CD4-positive, alpha-beta T cell treated with Interleukin-17A for 1 hour (primary cell): ENCODE data around the gene MPPED2.

Source experiments
- DNase-seq: peaks from one replicate; pipeline ENCODE4 v3.0.0-alpha.2; 2020

MPPED2 gene

DNA sequence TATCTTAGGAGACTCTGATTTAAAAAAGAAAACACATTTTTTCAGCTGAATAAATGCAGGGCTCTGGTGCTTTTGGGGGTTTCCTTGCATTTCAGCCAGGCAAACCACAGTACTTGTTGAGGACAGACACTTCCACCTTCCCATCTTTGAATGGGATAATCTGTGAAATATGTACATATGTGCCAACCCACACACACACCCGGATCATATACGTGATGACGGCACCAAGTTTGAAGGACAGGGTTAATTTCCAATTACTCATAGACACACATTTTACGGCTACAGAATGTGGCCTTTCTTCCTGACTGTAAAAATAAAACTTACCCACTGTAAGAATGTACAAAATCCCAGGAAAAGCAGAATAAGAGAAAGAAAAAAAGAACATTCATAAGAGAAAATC, 104.4 kb downstream of the MPPED2 start:
- DNase-seq = no peak

- DNase-seq = no peak
Observed at GRCh38 chr11:30481330-30481729, 104.8 kb downstream of the MPPED2 start.

DNA sequence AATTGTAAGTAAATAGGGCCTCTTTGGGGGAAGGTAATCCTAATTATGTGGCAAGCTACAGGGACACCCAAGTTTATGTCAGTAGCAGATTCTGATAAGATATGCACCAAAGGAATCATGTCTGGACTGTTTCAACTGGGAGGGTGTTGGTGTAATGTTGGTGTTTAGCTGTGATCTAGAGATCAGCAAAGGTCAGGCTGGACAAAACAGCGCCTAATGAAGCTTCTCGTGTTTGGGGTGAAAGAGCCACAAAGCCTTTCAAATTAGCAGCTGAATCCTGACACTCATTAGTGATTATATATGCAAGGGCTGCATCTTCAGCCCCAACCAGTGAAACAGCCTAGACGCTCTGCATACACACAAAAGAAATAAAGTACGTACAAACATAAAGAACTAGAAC, 106.3 kb downstream of the MPPED2 start:
- no peak for DNase-seq

DNA sequence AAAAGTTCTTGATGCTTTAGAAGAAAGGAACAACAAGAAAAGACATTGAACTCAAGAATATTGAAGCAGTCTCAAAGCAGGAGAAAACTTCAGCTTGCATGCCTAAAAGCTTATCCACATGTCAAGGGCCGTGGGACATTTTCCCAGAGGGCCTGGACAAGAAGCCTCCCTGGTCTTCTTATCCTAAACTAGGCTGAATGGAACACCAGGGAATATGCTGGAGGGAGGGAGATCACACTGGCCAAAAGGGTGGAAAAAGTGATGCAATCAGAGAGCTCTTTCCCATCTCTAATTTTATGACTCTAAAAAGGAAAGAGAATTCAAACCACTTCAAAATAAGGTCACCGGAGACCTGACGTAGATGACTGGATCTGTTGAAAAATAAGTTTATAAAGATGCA, 107.2 kb downstream of the MPPED2 start:
- DNase-seq = no peak

GRCh38 chr11:30477061-30477460, 109.1 kb downstream of the MPPED2 start:
- DNase-seq = no peak

- no peak for DNase-seq
Observed at GRCh38 chr11:30474151-30474954, 111.8 kb downstream of the MPPED2 start.

DNA sequence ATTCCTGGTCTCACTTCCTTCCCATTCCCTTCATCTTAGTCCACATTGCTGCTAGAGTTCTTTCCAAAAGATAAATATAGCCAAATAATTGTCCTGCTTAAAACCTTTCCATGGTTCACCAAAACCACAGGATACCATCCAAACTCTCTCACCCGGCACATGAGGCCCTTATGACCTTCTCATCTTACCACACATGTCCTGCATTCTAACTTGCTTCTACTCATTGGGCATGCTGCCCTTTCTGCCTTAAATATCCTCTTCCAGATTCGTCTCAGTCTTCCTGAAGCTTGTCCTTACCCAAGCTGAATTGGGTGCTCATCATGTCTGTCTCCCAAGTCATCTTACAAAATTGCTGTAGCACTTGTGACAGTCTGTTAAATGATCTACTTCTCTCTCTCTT, 114.9 kb downstream of the MPPED2 start:
- no peak for DNase-seq

GRCh38 chr11:30468881-30469280, 117.3 kb downstream of the MPPED2 start:
- no peak for DNase-seq

GRCh38 chr11:30467176-30467575, 119.0 kb downstream of the MPPED2 start:
- DNase-seq = no peak

DNA sequence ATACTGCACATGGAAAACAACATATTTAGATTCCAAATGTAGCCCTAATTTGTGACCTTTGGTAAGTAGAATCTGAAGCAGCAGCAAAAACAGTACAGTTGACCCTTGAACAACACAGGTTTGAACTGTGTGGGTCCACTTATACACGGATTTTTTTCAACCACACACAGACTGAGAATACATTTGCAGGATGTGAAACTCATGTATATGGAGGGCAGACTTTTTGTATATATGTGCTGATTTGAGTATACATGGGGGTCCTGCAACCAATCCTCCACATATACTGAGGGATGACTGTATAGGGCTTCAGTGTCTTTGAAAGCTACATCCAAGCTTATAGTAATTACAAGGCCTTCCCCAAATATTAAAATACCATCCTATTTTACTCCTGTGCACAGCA, 120.5 kb downstream of the MPPED2 start:
- no peak for DNase-seq

DNA sequence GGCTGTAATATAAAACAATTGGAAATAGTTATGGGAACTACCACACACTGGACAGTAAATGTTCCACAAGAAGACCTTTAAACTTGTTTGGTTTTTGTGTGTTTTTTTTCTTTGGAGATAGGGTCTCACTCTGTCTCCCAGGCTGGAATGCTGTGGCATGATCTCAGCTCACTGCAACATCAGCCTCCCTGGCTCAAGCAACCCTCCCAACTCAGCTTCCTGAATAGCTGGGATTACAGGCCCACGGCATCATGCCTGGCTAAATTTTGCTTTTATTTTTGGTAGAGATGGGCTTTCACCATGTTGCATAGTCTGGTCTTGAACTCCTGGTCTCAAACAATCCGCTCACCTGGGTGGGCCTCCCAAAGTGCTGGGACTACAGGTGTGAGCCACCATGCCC, 121.0 kb downstream of the MPPED2 start:
- no peak for DNase-seq

DNA sequence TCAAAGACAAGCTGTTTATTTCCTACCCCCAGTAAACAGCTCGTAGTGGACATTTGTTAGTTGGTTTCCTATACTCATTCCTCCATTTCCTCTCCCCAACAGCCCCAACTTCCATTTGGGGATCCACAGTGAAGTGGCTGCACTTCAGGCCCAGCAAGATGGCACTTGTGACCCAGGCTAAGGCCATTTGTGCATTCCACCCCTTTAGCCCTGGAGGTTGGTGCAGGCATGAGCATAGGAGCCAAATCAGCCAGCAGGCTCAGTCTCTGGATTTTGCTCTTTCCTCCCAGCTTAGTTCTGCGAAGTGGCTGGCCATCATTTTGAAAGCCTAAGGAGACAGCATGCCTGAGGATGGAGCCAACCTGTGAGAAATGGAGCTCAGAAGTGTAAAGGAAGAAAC, 122.9 kb downstream of the MPPED2 start:
- DNase-seq = no peak

DNA sequence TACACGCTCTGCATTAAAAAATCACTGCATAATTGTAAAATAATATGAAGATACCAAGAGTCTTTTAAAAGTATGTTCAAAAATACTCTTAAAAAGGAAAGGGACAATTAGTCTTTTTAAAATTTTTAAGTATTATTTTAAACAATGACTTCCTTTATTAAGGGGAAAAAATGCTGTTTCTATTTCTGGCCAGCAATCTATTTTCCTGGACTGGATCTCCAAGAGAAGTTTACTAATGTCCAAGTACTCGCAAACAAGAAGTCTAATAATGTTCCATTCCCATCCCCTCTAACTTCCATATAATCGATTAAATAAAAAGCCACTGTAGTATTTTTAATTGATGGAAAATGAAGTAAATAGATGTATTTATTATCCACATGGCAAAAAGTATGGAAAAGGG, 123.7 kb downstream of the MPPED2 start:
- no peak for DNase-seq

DNA sequence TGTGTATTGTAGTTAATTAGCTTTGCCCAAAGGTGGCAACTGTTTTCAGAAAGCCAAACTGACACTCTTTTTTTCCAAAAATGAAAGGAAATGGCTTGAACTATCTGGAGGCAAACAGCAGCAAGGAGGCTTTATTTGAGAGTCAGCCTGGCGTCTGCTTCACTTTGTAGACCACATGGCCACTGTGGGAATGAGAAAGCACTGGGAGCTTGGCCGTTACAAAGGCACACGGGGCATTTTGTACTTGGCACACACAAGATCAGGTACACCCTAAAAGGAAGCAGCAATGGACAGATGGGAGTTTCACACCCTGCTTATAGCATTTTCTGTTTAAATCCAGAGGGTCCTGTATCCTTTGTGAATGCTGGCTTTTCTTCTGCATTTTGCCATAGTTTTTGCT, 126.3 kb downstream of the MPPED2 start:
- no peak for DNase-seq

DNA sequence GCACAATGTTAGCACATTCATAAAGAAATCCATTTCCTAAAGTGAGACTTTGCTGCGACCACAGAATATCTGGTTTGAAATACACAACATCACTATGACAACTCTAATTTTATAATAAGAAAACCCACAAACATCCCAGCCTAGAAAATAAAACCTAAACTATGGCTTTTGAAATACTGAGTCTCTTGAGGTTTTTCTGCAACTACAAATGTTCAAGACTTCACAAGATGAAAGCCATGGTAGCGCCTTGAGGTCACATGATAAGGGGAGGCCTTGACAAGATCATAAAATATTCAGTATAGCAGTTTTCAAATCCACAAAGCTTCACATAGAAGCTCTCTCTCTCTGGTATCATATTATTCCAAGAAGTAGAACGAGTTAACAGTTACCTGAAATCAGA, 126.8 kb downstream of the MPPED2 start:
- DNase-seq = no peak

GRCh38 chr11:30458541-30458940, 127.6 kb downstream of the MPPED2 start:
- DNase-seq = no peak

DNA sequence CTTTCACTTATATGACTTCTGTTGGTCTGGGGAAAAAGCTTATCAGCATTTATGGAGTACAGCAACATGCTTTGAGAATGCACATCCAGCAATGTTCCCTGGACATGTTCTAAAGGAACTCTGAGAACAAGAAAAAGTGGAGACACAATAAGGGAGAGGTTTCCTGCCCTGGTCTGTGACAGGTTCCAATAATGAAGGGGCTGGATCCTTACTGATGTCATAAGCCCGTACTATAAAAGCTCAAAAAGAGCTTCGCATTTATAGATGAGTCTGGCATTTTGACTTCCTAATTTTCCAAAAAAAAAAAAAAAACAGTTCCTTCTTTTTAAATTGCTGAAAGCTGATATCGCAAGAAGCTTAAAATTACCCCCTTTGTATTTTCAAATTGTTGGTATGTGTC, 129.1 kb downstream of the MPPED2 start:
- DNase-seq = no peak

GRCh38 chr11:30455025-30455424, 131.1 kb downstream of the MPPED2 start:
- DNase-seq = no peak

DNA sequence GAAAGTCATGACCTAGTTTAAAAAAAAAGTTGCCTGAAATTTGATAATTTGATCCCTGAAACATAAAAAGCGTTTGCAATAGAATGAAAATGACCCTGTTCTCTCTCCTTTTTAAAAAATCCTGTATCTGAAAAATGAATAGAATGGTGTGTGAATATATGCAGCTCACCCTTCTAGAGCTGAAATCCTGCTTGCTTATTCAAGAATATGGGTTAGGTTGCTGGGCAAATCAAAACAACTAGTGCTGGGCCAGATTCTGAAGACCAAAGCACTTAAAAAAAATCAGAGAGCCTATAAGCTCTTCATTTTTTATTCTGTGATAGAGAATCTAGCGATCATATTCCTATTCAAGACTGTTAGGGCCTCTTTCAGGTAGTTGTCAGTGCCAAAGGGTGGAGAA, 131.6 kb downstream of the MPPED2 start:
- no peak for DNase-seq

DNA sequence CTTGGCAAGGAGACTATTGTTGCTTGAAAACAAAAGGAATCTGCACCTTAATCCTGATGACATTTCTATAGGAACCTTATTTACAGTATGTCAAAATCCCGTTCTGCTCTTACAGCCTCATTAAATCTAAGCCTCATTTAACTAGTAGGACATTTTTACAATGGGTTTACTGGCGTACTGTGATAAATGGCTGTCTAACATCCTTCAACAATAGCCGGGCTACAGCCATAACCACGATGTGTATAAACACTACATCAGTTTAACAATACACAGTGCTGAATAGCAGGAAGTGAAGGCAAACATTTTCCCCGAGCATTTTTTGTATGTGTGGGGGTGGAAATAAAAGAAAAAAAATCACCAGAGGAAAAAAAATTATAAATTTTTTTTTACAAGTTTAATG, 132.0 kb downstream of the MPPED2 start:
- no peak for DNase-seq

- no peak for DNase-seq
Observed at GRCh38 chr11:30453705-30454104, 132.4 kb downstream of the MPPED2 start.

GRCh38 chr11:30452842-30453241, 133.3 kb downstream of the MPPED2 start:
- DNase-seq = no peak

- DNase-seq = no peak
Observed at GRCh38 chr11:30452114-30452513, 134.0 kb downstream of the MPPED2 start.

GRCh38 chr11:30451626-30452025, 134.5 kb downstream of the MPPED2 start:
- DNase-seq = no peak

- DNase-seq = no peak
Observed at GRCh38 chr11:30451167-30451566, 135.0 kb downstream of the MPPED2 start.
